Heart right ventricle (tissue), 16 donors: ENCODE measurements around the gene ITGAE. TPM values are rescaled to one million over a fixed set of nuclear protein-coding genes. Genes with fewer than 3 reads are reported as not detected.

Experiments
- ATAC-seq, 8 donors: fragments of 200-7000 bp; cut with Tn5 transposase; one replicate each; pipeline ENCODE4 v1.9.1; 2020; ENCODE audit warnings: mild to moderate bottlenecking in 8 of 8, moderate library complexity in 8 of 8, moderate number of reproducible peaks in 1 of 8
- DNase-seq, 2 donors: peaks; one replicate each; pipeline ENCODE4 v3.0.0-alpha.2; 2020
- H3K27ac ChIP-seq, 10 donors: fragments of 200-600 bp; sonication (generic) in 2 of 10; one replicate each; pipeline versions ENCODE4 v1.5.0 to v1.8.0; 2020 to 2022; ENCODE audit warnings: mild to moderate bottlenecking in 3 of 10
- H3K27me3 ChIP-seq, 7 donors: fragments of 200-600 bp; one replicate each; pipeline ENCODE4 v1.8.0; 2021 to 2022; ENCODE audit warnings: mild to moderate bottlenecking in 2 of 7
- H3K36me3 ChIP-seq, 9 donors: fragments of 200-600 bp; sonication (generic) in 1 of 9; one replicate each; pipeline versions ENCODE4 v1.5.0 to v1.8.0; 2020 to 2022; ENCODE audit warnings: mild to moderate bottlenecking in 2 of 9
- H3K4me1 ChIP-seq, 9 donors: fragments of 200-600 bp; sonication (generic) in 1 of 9; one replicate each; pipeline versions ENCODE4 v1.5.0 to v1.8.0; 2020 to 2022; ENCODE audit warnings: mild to moderate bottlenecking in 4 of 9
- H3K4me3 ChIP-seq, 10 donors: fragments of 200-600 bp; sonication (generic) in 2 of 10; one replicate each; pipeline versions ENCODE4 v1.5.0 to v1.8.0; 2020 to 2022; ENCODE audit warnings: mild to moderate bottlenecking in 7 of 10, moderate library complexity in 2 of 10
- H3K9me3 ChIP-seq, 11 donors: fragments of 200-600 bp in 10 of 11; sonication (generic) in 2 of 11; one replicate each; pipeline versions ENCODE4 v1.5.0 to v1.8.0; 2013 to 2022; ENCODE audit warnings: mild to moderate bottlenecking in 2 of 11, control low read depth in 1 of 11, moderate library complexity in 1 of 11
- WGBS, 2 donors: extraction: QIAGEN DNeasy Blood & Tissue Kit; methylation state at CpG; one replicate each; pipeline ENCODE4 v1.1.7; 2013; ENCODE audit warnings: inconsistent platforms in 1 of 2; 5-methylcytosine and 5-hydroxymethylcytosine counted together
- intact Hi-C, 10 donors: fragments of 100-400 bp; cut with DNase I; formaldehyde crosslinking; loops; one replicate each; pipeline versions ENCODE4 v1.11.1 to v1.14.2; 2022
- polyA plus RNA-seq, 2 donors: library from polyadenylated mRNA; stranded (reverse); fragments of 200-250 nt; gene quantifications; one replicate each; pipeline ENCODE4 v1.2.3, GENCODE V29; 2013
- total RNA-seq, 10 donors: library from RNA; stranded (reverse); fragmentation: NEBNext Ultra II Directional in 3 of 10; extraction: Animal tissue kit (Norgen Biotek cat#: 25700) in 3 of 10; gene quantifications; one replicate each; pipeline versions ENCODE4 v1.2.1 to v1.2.4, GENCODE V29; 2021 to 2023
- TF ChIP-seq, protein P1 (sequence below), 9 donors: fragments of 200-600 bp; sonication (generic) in 2 of 9; IDR thresholded peaks; one replicate each; pipeline versions ENCODE4 v1.5.0 to v1.8.0; 2021 to 2022; ENCODE audit warnings: antibody characterized with exemption in 9 of 9, mild to moderate bottlenecking in 5 of 9, moderate library complexity in 1 of 9
- donor health status: Arrhythmogenic right ventricular cardiomyopathy.
- donor health status: ischemic (EF 13 %, LVEDD 7.1; RV severe dilation, severe dysfunction).
- donor health status: healthy with polysubstance abuse.
- donor health status: DM: no; HTN: yes; CAD: no.
- donor health status: DM: no; HTN: no; CAD: no.
- donor health status: ischemic (EF 25% LVEDD 6.9; RV normal size, moderate dysfunction).
- donor health status: ischemic (EF 25% LVEDD 5.7; RV mildly dilated, moderate dysfunction).
- donor health status: healthy.
- donor health status: DM: yes; HTN: yes; CAD: no.
- donor health status: Ischemic cardiomyopathy.
- donor health status: ischemic (EF 35%, LVEDD 5.7; RV mildly dilated, moderate dysfunction).
- donor health status: nonischemic (EF 11% LVEDD 7.7; RV severe dilation, severe dysfunction).
- donor health status: DM: yes; HTN: yes; CAD: no.
- donor health status: PGD.
- donor health status: ischemic (EF 29% LVEDD 5.4; RV normal size, mild dysfunction).
- donor health status: nonischemic (EF 23%, LVEDD 6.1; RV moderate dilation, normal function).

Gene ITGAE
- total and polyA plus RNA-seq, 12 donors: 14.0 to 35.4 (median 16.8) TPM

GRCh38 chr17:3768769-3769168 lies 32.2 kb downstream of the ITGAE start:
- no peak overlapping the region for H3K27ac ChIP-seq
- peaks cover 0 to 8% (median 0%) of the 10 kb centered on the region in 11 donors for H3K9me3 ChIP-seq
- H3K4me3 ChIP-seq: no peak overlapping the region
- H3K4me1 ChIP-seq: peaks cover 0 to 10% (median 0%) of the 10 kb centered on the region in 9 donors
- intact Hi-C loops: no loop called here
- TF ChIP-seq, protein P1, sequence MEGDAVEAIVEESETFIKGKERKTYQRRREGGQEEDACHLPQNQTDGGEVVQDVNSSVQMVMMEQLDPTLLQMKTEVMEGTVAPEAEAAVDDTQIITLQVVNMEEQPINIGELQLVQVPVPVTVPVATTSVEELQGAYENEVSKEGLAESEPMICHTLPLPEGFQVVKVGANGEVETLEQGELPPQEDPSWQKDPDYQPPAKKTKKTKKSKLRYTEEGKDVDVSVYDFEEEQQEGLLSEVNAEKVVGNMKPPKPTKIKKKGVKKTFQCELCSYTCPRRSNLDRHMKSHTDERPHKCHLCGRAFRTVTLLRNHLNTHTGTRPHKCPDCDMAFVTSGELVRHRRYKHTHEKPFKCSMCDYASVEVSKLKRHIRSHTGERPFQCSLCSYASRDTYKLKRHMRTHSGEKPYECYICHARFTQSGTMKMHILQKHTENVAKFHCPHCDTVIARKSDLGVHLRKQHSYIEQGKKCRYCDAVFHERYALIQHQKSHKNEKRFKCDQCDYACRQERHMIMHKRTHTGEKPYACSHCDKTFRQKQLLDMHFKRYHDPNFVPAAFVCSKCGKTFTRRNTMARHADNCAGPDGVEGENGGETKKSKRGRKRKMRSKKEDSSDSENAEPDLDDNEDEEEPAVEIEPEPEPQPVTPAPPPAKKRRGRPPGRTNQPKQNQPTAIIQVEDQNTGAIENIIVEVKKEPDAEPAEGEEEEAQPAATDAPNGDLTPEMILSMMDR (IDR thresholded peaks at IDR 0.05): no peak
- H3K27me3 ChIP-seq: peaks cover 0 to 7% (median 0%) of the 10 kb centered on the region in 7 donors
- ATAC-seq: peak in 1 of 8 donors; percentile 46
- 47 to 53% methylated on average over 8 of the region's 8 CpGs for WGBS, 2 donors
- no peaks in the 10 kb centered on the region for H3K36me3 ChIP-seq
- DNase-seq: no peak

GRCh38 chr17:3768341-3768740 lies 32.6 kb downstream of the ITGAE start:
- DNase-seq (no peak), ATAC-seq (no peak)
- Histone ChIP-seq H3K36me3 (no peaks in the 10 kb centered on the region), H3K4me3 (no peak overlapping the region), H3K4me1 (peaks cover 0 to 10% (median 0%) of the 10 kb centered on the region in 9 donors), H3K27ac (no peak overlapping the region), H3K27me3 (peaks cover 0 to 7% (median 0%) of the 10 kb centered on the region in 7 donors), H3K9me3 (peaks cover 0 to 8% (median 0%) of the 10 kb centered on the region in 11 donors)
- 77 to 79% methylated on average over 9 of the region's 9 CpGs for WGBS, 2 donors
- TF ChIP-seq, protein P1 (IDR thresholded peaks at IDR 0.05): no peak
- intact Hi-C loops: no loop called here

DNA sequence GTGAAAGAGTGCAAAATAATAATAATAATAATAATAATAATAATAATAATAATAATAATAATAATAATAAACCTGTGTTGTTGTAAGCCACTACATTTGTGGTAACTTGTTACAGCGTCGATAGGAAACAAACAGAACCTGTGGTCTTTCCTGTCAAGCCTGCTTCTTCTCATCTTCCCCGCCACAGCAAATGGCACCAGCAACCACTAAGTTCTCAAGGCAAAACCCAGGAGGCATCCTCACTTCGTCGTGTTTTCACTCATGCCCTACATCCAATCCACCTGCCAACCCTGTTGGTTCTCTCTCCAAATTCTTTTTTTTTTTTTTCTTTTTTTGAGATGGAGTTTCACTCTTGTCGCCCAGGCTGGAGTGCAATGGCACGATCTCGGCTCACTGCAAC lies 34.2 kb downstream of the ITGAE start:
- WGBS, 2 donors: 92 to 93% methylated on average over 8 of the region's 8 CpGs
- no peak overlapping the region for H3K27ac ChIP-seq
- peaks cover 0 to 10% (median 0%) of the 10 kb centered on the region in 9 donors for H3K4me1 ChIP-seq
- ATAC-seq (no peak), DNase-seq (no peak)
- intact Hi-C loops: no loop called here
- TF ChIP-seq, protein P1 (IDR thresholded peaks at IDR 0.05): no peak
- H3K4me3 ChIP-seq: no peak overlapping the region
- H3K9me3 ChIP-seq: peaks cover 0 to 8% (median 0%) of the 10 kb centered on the region in 11 donors
- peaks cover 0 to 7% (median 0%) of the 10 kb centered on the region in 7 donors for H3K27me3 ChIP-seq
- H3K36me3 ChIP-seq: no peaks in the 10 kb centered on the region

- TF ChIP-seq, protein P1 (IDR thresholded peaks at IDR 0.05): no peak
- intact Hi-C loops: no loop called here
Measured at GRCh38 chr17:3765981-3766380, 35.0 kb downstream of the ITGAE start.

More at GRCh38 chr17:3765981-3766380, 35.0 kb downstream of the ITGAE start:
- H3K27ac ChIP-seq: peak overlapping the region in 1 of 10 donors; percentile 62
- 87 to 89% methylated on average over 9 of the region's 9 CpGs for WGBS, 2 donors
- DNase-seq: no peak
- no peak for ATAC-seq
- H3K36me3 ChIP-seq: no peaks in the 10 kb centered on the region
- peaks cover 0 to 7% (median 0%) of the 10 kb centered on the region in 7 donors for H3K27me3 ChIP-seq
- peaks cover 0 to 10% (median 0%) of the 10 kb centered on the region in 9 donors for H3K4me1 ChIP-seq
- H3K4me3 ChIP-seq: no peak overlapping the region
- H3K9me3 ChIP-seq: peaks cover 0 to 8% (median 0%) of the 10 kb centered on the region in 11 donors
